ENCODE measurements around the gene MXRA7. TPM values are rescaled to one million over a fixed set of nuclear protein-coding genes. Genes with fewer than 3 reads are reported as not detected.
A peak's percentile ranks its signal among the peaks of the same experiment; 100 is the strongest.
"Not testable (repeated sequence)": the region's sequence is repeated elsewhere in the genome, so short reads cannot be mapped to it uniquely, and the experiment has no call there.

The MXRA7 gene
- total RNA-seq, 5 donors from 2014 or later (not counting 1 experiment from before 2014, with no cell fraction given), result 5.9 to 14.7 (median 13.5) TPM

GRCh38 chr17:76702076-76702475 is 8.7 kb downstream of the MXRA7 start:
- H3K9me3 Mint-ChIP-seq, result no peaks in the 10 kb centered on the region
- H3K36me3 Mint-ChIP-seq, result no peaks in the 10 kb centered on the region
- ATAC-seq (replicated peaks in 1 of 4), result no peak
- no peak for DNase-seq
- ChIA-PET POLR2A (interaction anchor here in 1 of 2 donors (0.6 kb wide), 1 partner anchor 26 kb away, joined by 4 read pairs; no protein-coding TSS in a partner anchor), CTCF (no interaction called here)
- Histone ChIP-seq H3K36me3 (ENCODE audit: control insufficient read depth in 2 of 2, extremely low read depth in 1 of 2, insufficient read depth in 1 of 2, low read length in 1 of 2) (no peaks in the 10 kb centered on the region), H3K27ac (ENCODE audit: low read length) (no peak overlapping the region), H3K9me3 (no peaks in the 10 kb centered on the region), H3K27me3 (replicated peaks in 1 of 2; ENCODE audit: control insufficient read depth in 2 of 2, extremely low read depth in 1 of 2, insufficient read depth in 2 of 2, low read length in 1 of 2) (peaks cover 0 to 5% of the 10 kb centered on the region in 2 experiments), H3K4me3 (ENCODE audit: control insufficient read depth in 1 of 2, extremely low read depth in 1 of 2, low read length in 1 of 2) (no peak overlapping the region), H3K4me1 (ENCODE audit: control insufficient read depth in 1 of 2, extremely low read depth in 1 of 2, insufficient read depth in 2 of 2, low read length in 2 of 2) (peaks cover 0 to 21% of the 10 kb centered on the region in 2 experiments)
- no peak overlapping the region for H3K27ac Mint-ChIP-seq
- H3K4me3 Mint-ChIP-seq, result no peak overlapping the region
- WGBS (ENCODE audit: insufficient coverage), result no CpG with 5 or more reads among the region's 2 CpGs
- H3K4me1 Mint-ChIP-seq, result peaks cover 0 to 6% (median 0%) of the 10 kb centered on the region in 3 donors
- H3K27me3 Mint-ChIP-seq, result no peaks in the 10 kb centered on the region

- WGBS (ENCODE audit: insufficient coverage), result 90% methylated on average over 10 of the region's 11 CpGs
- Mint-ChIP-seq H3K36me3 (no peaks in the 10 kb centered on the region), H3K9me3 (no peaks in the 10 kb centered on the region), H3K27ac (no peak overlapping the region), H3K4me1 (peaks cover 0 to 12% (median 0%) of the 10 kb centered on the region in 3 donors), H3K27me3 (no peaks in the 10 kb centered on the region), H3K4me3 (no peak overlapping the region)
- Histone ChIP-seq H3K27me3 (replicated peaks in 1 of 2; ENCODE audit: control insufficient read depth in 2 of 2, extremely low read depth in 1 of 2, insufficient read depth in 2 of 2, low read length in 1 of 2) (peaks cover 0 to 5% of the 10 kb centered on the region in 2 experiments), H3K4me3 (ENCODE audit: control insufficient read depth in 1 of 2, extremely low read depth in 1 of 2, low read length in 1 of 2) (no peak overlapping the region), H3K27ac (ENCODE audit: low read length) (no peak overlapping the region), H3K36me3 (ENCODE audit: control insufficient read depth in 2 of 2, extremely low read depth in 1 of 2, insufficient read depth in 1 of 2, low read length in 1 of 2) (no peaks in the 10 kb centered on the region), H3K4me1 (ENCODE audit: control insufficient read depth in 1 of 2, extremely low read depth in 1 of 2, insufficient read depth in 2 of 2, low read length in 2 of 2) (peaks cover 0 to 26% of the 10 kb centered on the region in 2 experiments), H3K9me3 (no peaks in the 10 kb centered on the region)
- ATAC-seq (replicated peaks in 1 of 4) (no peak), DNase-seq (no peak)
- ChIA-PET CTCF (no interaction called here), POLR2A (interaction anchor here in 1 of 2 donors (0.6 kb wide), 1 partner anchor 27 kb away, joined by 4 read pairs; no protein-coding TSS in a partner anchor)
Measured at GRCh38 chr17:76701471-76701967, 9.2 kb downstream of the MXRA7 start.

GRCh38 chr17:76700617-76701470 is 9.9 kb downstream of the MXRA7 start:
- Histone ChIP-seq H3K4me1 (ENCODE audit: control insufficient read depth in 1 of 2, extremely low read depth in 1 of 2, insufficient read depth in 2 of 2, low read length in 2 of 2) (peaks cover 0 to 32% of the 10 kb centered on the region in 2 experiments), H3K27me3 (replicated peaks in 1 of 2; ENCODE audit: control insufficient read depth in 2 of 2, extremely low read depth in 1 of 2, insufficient read depth in 2 of 2, low read length in 1 of 2) (peaks cover 0 to 5% of the 10 kb centered on the region in 2 experiments), H3K9me3 (no peaks in the 10 kb centered on the region), H3K27ac (ENCODE audit: low read length) (peak overlapping the region; percentile 55), H3K4me3 (ENCODE audit: control insufficient read depth in 1 of 2, extremely low read depth in 1 of 2, low read length in 1 of 2) (no peak overlapping the region), H3K36me3 (ENCODE audit: control insufficient read depth in 2 of 2, extremely low read depth in 1 of 2, insufficient read depth in 1 of 2, low read length in 1 of 2) (no peaks in the 10 kb centered on the region)
- no peaks in the 10 kb centered on the region for H3K27me3 Mint-ChIP-seq
- DNase-seq (peak in 6 of 35 experiments; percentile 7 to 50 (median 23)), ATAC-seq (replicated peaks in 1 of 4) (peak in 3 of 4 experiments; percentile 47 to 71 (median 51))
- peaks cover 0 to 13% (median 0%) of the 10 kb centered on the region in 3 donors for H3K4me1 Mint-ChIP-seq
- no peaks in the 10 kb centered on the region for H3K9me3 Mint-ChIP-seq
- no peak overlapping the region for H3K4me3 Mint-ChIP-seq
- 88% methylated on average over 32 of the region's 33 CpGs for WGBS (ENCODE audit: insufficient coverage)
- ChIA-PET POLR2A (interaction anchor here in 1 of 2 donors (0.7 kb wide), 1 partner anchor 14 kb away, joined by 3 read pairs; no protein-coding TSS in a partner anchor), CTCF (no interaction called here)
- no peaks in the 10 kb centered on the region for H3K36me3 Mint-ChIP-seq
- H3K27ac Mint-ChIP-seq, result peak overlapping the region in 1 of 2 donors; percentile 64

DNA sequence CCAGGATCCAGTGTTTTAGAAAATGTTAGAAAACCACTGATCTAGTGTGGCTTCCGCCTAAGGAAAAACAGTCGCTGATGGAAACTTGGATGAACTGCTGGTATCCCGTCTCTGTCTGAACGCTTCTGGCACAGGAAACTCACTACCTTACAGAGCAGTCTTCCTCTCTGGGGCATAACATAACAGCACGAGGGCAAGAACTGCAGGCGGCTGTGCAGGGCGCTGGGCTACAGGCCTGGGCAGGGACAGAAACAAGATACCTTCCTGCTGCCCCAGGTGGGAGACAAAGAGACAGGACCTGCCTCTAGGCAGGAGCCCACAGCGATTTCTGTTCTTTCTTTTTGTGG is 10.5 kb downstream of the MXRA7 start:
- 87% methylated on average over 8 of the region's 8 CpGs for WGBS (ENCODE audit: insufficient coverage)
- H3K36me3 Mint-ChIP-seq, result no peaks in the 10 kb centered on the region
- Histone ChIP-seq H3K27ac (ENCODE audit: low read length) (peak overlapping the region; percentile 55), H3K36me3 (ENCODE audit: control insufficient read depth in 2 of 2, extremely low read depth in 1 of 2, insufficient read depth in 1 of 2, low read length in 1 of 2) (no peaks in the 10 kb centered on the region), H3K4me1 (ENCODE audit: control insufficient read depth in 1 of 2, extremely low read depth in 1 of 2, insufficient read depth in 2 of 2, low read length in 2 of 2) (peaks cover 0 to 34% of the 10 kb centered on the region in 2 experiments), H3K4me3 (ENCODE audit: control insufficient read depth in 1 of 2, extremely low read depth in 1 of 2, low read length in 1 of 2) (no peak overlapping the region), H3K27me3 (replicated peaks in 1 of 2; ENCODE audit: control insufficient read depth in 2 of 2, extremely low read depth in 1 of 2, insufficient read depth in 2 of 2, low read length in 1 of 2) (peaks cover 0 to 5% of the 10 kb centered on the region in 2 experiments), H3K9me3 (no peaks in the 10 kb centered on the region)
- H3K4me3 Mint-ChIP-seq, result no peak overlapping the region
- H3K9me3 Mint-ChIP-seq, result no peaks in the 10 kb centered on the region
- H3K27me3 Mint-ChIP-seq, result no peaks in the 10 kb centered on the region
- DNase-seq (no peak), ATAC-seq (replicated peaks in 1 of 4) (peak in 2 of 4 experiments; percentile 19 to 20)
- POLR2A ChIA-PET, result interaction anchor here in 1 of 2 donors (0.7 kb wide), 1 partner anchor 15 kb away, joined by 3 read pairs; no protein-coding TSS in a partner anchor
- H3K27ac Mint-ChIP-seq, result peak overlapping the region in 1 of 2 donors; percentile 64
- peaks cover 0 to 16% (median 0%) of the 10 kb centered on the region in 3 donors for H3K4me1 Mint-ChIP-seq
- CTCF ChIA-PET, result no interaction called here

DNA sequence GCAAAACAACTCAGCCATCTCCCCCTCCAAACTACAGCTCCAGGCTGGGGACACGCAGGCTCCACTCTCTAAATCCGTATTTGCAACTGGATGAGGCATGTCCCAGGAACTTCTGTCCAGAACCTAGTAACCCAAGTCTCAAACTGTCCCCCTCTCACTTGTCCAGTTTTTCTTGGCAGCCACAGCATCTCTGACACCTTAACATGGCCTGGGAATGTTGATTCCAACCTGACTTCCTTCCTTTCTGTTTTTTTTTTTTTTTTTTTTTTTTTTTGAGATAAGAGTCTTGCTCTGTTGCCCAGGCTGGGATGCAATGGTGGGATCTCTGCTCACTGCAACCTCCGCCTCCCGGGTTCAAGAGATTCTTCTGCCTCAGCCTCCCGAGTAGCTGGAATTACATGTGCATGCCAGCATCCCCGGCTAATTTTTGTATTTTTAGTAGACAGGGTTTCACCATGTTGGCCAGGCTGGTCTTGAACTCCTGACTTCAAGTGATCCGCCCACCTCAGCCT is 12.2 kb downstream of the MXRA7 start:
- H3K4me3 Mint-ChIP-seq; H3K36me3 ChIP-seq (ENCODE audit: control insufficient read depth in 2 of 2, extremely low read depth in 1 of 2, insufficient read depth in 1 of 2, low read length in 1 of 2); DNase-seq; H3K9me3 ChIP-seq; H3K27me3 Mint-ChIP-seq; ATAC-seq (replicated peaks in 1 of 4); POLR2A ChIA-PET; H3K36me3 Mint-ChIP-seq; H3K27ac Mint-ChIP-seq; H3K27ac ChIP-seq (ENCODE audit: low read length); H3K4me3 ChIP-seq (ENCODE audit: control insufficient read depth in 1 of 2, extremely low read depth in 1 of 2, low read length in 1 of 2); H3K27me3 ChIP-seq (replicated peaks in 1 of 2; ENCODE audit: control insufficient read depth in 2 of 2, extremely low read depth in 1 of 2, insufficient read depth in 2 of 2, low read length in 1 of 2); H3K9me3 Mint-ChIP-seq: not testable (repeated sequence)
- WGBS (ENCODE audit: insufficient coverage), result 94% methylated on average over 4 of the region's 7 CpGs
- peaks cover 0 to 18% (median 0%) of the 10 kb centered on the region in 3 donors for H3K4me1 Mint-ChIP-seq
- CTCF ChIA-PET, result interaction anchor here (0.6 kb wide), 2 partner anchors 109 kb away, joined by 3 read pairs; no protein-coding TSS in a partner anchor
- peaks cover 0 to 34% of the 10 kb centered on the region in 2 experiments for H3K4me1 ChIP-seq (ENCODE audit: control insufficient read depth in 1 of 2, extremely low read depth in 1 of 2, insufficient read depth in 2 of 2, low read length in 2 of 2)

DNA sequence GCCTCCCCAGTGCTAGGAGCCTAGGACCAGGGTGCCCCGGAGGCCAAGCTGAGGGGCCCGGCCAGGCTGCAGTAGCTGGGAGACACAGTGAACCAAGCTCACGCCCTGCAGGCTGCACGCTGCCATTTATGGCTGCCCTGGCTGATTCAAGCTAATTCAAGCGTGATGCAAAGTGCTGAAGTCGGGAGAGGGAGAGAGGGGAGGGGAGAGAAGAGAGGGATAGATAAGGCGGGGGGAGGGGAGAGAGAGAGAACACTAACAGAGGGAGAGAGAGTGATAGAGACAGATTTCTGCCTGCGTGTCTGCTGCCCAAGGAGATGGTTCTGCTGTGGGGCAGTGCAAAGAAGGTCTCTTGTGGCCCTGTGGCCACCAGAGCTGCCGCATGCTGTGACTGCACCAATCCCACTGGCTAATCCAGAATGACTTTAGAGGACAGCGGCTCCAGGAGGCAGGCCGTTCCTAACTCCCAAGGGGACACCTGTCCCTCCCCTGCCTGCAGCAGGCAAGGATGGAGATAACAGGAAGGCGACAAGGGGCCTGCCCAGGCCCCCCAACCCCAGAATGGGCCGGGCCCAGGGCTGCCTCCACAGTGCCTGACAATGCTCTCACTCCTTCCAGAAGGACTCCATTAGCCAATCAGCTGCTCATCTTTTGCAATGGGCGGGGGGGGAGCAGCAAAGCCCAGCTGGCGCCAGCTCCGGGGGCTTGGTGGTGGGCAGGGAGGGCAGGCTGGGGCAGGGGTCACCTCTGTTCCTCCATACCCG is 12.9 kb downstream of the MXRA7 start:
- Histone ChIP-seq H3K36me3 (ENCODE audit: control insufficient read depth in 2 of 2, extremely low read depth in 1 of 2, insufficient read depth in 1 of 2, low read length in 1 of 2) (no peaks in the 10 kb centered on the region), H3K27me3 (replicated peaks in 1 of 2; ENCODE audit: control insufficient read depth in 2 of 2, extremely low read depth in 1 of 2, insufficient read depth in 2 of 2, low read length in 1 of 2) (peaks cover 0 to 5% of the 10 kb centered on the region in 2 experiments), H3K4me1 (ENCODE audit: control insufficient read depth in 1 of 2, extremely low read depth in 1 of 2, insufficient read depth in 2 of 2, low read length in 2 of 2) (peaks cover 0 to 34% of the 10 kb centered on the region in 2 experiments), H3K27ac (ENCODE audit: low read length) (no peak overlapping the region), H3K9me3 (no peaks in the 10 kb centered on the region), H3K4me3 (ENCODE audit: control insufficient read depth in 1 of 2, extremely low read depth in 1 of 2, low read length in 1 of 2) (no peak overlapping the region)
- ChIA-PET CTCF (interaction anchor here in 1 of 2 donors (0.6 kb wide), 1 partner anchor 108 kb away, joined by 3 read pairs; no protein-coding TSS in a partner anchor), POLR2A (no interaction called here)
- 88% methylated on average over 12 of the region's 17 CpGs for WGBS (ENCODE audit: insufficient coverage)
- H3K4me1 Mint-ChIP-seq, result peaks cover 0 to 18% (median 0%) of the 10 kb centered on the region in 3 donors
- no peaks in the 10 kb centered on the region for H3K36me3 Mint-ChIP-seq
- DNase-seq (no peak), ATAC-seq (replicated peaks in 1 of 4) (no peak)
- no peaks in the 10 kb centered on the region for H3K27me3 Mint-ChIP-seq
- no peaks in the 10 kb centered on the region for H3K9me3 Mint-ChIP-seq
- no peak overlapping the region for H3K4me3 Mint-ChIP-seq
- no peak overlapping the region for H3K27ac Mint-ChIP-seq

Data from T-cell (primary cell).